ENCODE data around the gene KCP. TPM values are rescaled to one million over a fixed set of nuclear protein-coding genes. Genes with fewer than 3 reads are reported as not detected.

KCP gene
- polyA plus RNA-seq, 3 donors, result 0.11 to 0.16 TPM; not detected in 1

DNA sequence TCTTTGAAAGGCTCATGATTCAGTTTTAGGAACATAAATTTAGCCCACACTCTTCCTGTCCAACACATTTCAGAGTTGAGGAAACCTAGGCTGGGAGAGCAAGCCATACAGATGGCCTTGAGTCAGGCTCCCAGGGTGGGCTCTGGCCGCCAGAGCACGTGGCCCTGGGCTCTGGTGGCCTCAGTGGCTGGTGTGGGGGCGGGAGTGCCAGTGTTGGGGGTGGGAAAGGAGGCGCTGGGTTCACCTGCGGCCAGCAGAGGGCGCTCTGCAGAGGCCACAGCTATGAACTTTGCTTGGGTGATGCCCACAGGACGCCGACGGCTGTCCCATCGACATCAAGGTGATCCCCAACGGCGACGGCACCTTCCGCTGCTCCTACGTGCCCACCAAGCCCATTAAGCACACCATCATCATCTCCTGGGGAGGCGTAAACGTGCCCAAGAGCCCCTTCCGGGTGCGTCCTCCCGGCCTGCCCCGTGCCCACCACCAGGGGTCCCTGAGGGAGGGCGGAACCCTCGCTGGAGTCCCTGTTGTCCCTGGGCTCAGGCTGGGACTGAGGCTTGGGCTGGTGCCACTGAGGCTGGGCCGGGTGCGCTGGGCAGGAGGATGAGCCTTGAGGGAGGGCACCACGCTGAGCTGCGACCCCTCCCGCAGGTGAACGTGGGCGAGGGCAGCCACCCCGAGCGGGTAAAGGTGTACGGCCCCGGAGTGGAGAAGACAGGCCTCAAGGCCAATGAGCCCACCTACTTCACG, 68.4 kb downstream of the KCP start:
- peak overlapping the region in 1 of 2 donors; percentile 30 for H3K4me3 Mint-ChIP-seq
- H3K36me3 Mint-ChIP-seq, result no peaks in the 10 kb centered on the region
- no peak overlapping the region for H3K4me3 ChIP-seq (replicated peaks in 1 of 3; ENCODE audit: low read depth in 2 of 3, low read length in 3 of 3)
- H3K9ac ChIP-seq (ENCODE audit: insufficient read depth, low read length, poor library complexity, severe bottlenecking), result no peak overlapping the region
- no peaks in the 10 kb centered on the region for H3K27me3 ChIP-seq (ENCODE audit: control insufficient read depth in 2 of 2, insufficient read depth in 2 of 2, low read length in 2 of 2)
- no peaks in the 10 kb centered on the region for H4K20me1 ChIP-seq (ENCODE audit: insufficient read depth, low read length)
- no peaks in the 10 kb centered on the region for H3K4me1 ChIP-seq (ENCODE audit: control insufficient read depth in 1 of 2, insufficient read depth in 2 of 2, low read length in 2 of 2)
- intact Hi-C loops (cut with micrococcal nuclease), result loop anchor here (1.0 to 5.0 kb wide), 2 partner anchors 35 to 41 kb away; no protein-coding TSS in a partner anchor
- no peaks in the 10 kb centered on the region for H3K9me3 ChIP-seq (replicated peaks in 1 of 2; ENCODE audit: control insufficient read depth in 1 of 2, insufficient read depth in 1 of 2, low read length in 2 of 2)
- H3K27me3 Mint-ChIP-seq (ENCODE audit: low read depth in 3 of 3), result peaks cover 3 to 5% (median 5%) of the 10 kb centered on the region in 3 donors
- 53% methylated on average over 34 of the region's 35 CpGs for WGBS (ENCODE audit: insufficient coverage)
- TF ChIP-seq, protein P1, sequence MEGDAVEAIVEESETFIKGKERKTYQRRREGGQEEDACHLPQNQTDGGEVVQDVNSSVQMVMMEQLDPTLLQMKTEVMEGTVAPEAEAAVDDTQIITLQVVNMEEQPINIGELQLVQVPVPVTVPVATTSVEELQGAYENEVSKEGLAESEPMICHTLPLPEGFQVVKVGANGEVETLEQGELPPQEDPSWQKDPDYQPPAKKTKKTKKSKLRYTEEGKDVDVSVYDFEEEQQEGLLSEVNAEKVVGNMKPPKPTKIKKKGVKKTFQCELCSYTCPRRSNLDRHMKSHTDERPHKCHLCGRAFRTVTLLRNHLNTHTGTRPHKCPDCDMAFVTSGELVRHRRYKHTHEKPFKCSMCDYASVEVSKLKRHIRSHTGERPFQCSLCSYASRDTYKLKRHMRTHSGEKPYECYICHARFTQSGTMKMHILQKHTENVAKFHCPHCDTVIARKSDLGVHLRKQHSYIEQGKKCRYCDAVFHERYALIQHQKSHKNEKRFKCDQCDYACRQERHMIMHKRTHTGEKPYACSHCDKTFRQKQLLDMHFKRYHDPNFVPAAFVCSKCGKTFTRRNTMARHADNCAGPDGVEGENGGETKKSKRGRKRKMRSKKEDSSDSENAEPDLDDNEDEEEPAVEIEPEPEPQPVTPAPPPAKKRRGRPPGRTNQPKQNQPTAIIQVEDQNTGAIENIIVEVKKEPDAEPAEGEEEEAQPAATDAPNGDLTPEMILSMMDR (IDR thresholded peaks at IDR 0.05), result peak; percentile 97
- no peaks in the 10 kb centered on the region for H3K9me3 Mint-ChIP-seq
- peak; percentile 34 to 61 (median 45) for DNase-seq
- H3K27ac ChIP-seq (ENCODE audit: low read depth in 1 of 2, low read length in 2 of 2), result no peak overlapping the region
- no peak overlapping the region for H3K27ac Mint-ChIP-seq
- H3K36me3 ChIP-seq (replicated peaks in 1 of 2; ENCODE audit: control insufficient read depth in 1 of 2, insufficient read depth in 2 of 2, low read length in 2 of 2), result no peaks in the 10 kb centered on the region
- H3K79me2 ChIP-seq (ENCODE audit: insufficient read depth, low read length), result no peaks in the 10 kb centered on the region
- H3K4me1 Mint-ChIP-seq, result peaks cover 3% of the 10 kb centered on the region
- peak overlapping the region; percentile 33 for H2AFZ ChIP-seq (ENCODE audit: insufficient read depth, low read depth, low read length, poor library complexity, severe bottlenecking)
- no peak overlapping the region for H3K4me2 ChIP-seq (replicated peaks; ENCODE audit: extremely low read depth, low read length, poor library complexity, severe bottlenecking)

DNA sequence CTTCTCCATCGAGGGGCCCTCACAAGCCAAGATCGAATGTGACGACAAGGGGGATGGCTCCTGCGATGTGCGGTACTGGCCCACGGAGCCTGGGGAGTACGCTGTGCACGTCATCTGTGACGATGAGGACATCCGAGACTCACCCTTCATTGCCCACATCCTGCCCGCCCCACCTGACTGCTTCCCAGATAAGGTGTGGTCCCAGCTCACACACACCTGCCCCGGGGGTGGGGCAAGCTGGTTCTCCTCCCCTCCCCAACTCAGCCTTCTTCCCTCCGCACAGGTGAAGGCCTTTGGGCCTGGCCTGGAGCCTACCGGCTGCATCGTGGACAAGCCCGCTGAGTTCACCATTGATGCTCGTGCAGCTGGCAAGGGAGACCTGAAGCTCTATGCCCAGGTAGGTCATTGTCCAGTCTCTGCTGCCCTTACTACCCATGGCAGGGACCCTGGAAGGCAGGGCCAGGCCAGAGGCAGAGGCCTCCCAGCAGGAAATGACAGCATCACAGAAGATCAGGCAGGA, 69.3 kb downstream of the KCP start:
- no peak overlapping the region for H2AFZ ChIP-seq (ENCODE audit: insufficient read depth, low read depth, low read length, poor library complexity, severe bottlenecking)
- no peak overlapping the region for H3K27ac ChIP-seq (ENCODE audit: low read depth in 1 of 2, low read length in 2 of 2)
- no peaks in the 10 kb centered on the region for H3K9me3 Mint-ChIP-seq
- WGBS (ENCODE audit: insufficient coverage), result 95% methylated on average over 14 of the region's 17 CpGs
- no peak overlapping the region for H3K4me3 ChIP-seq (replicated peaks in 1 of 3; ENCODE audit: low read depth in 2 of 3, low read length in 3 of 3)
- no peak overlapping the region for H3K9ac ChIP-seq (ENCODE audit: insufficient read depth, low read length, poor library complexity, severe bottlenecking)
- H3K27ac Mint-ChIP-seq, result no peak overlapping the region
- TF ChIP-seq, protein P1 (IDR thresholded peaks at IDR 0.05), result no peak
- H3K36me3 ChIP-seq (replicated peaks in 1 of 2; ENCODE audit: control insufficient read depth in 1 of 2, insufficient read depth in 2 of 2, low read length in 2 of 2), result no peaks in the 10 kb centered on the region
- no peaks in the 10 kb centered on the region for H4K20me1 ChIP-seq (ENCODE audit: insufficient read depth, low read length)
- intact Hi-C loops (cut with micrococcal nuclease), result loop anchor here in 1 of 2 donors (5.0 kb wide), 1 partner anchor 36 kb away; no protein-coding TSS in a partner anchor
- peaks cover 3% of the 10 kb centered on the region for H3K4me1 Mint-ChIP-seq
- H3K9me3 ChIP-seq (replicated peaks in 1 of 2; ENCODE audit: control insufficient read depth in 1 of 2, insufficient read depth in 1 of 2, low read length in 2 of 2), result no peaks in the 10 kb centered on the region
- DNase-seq, result no peak
- no peak overlapping the region for H3K4me3 Mint-ChIP-seq
- H3K27me3 ChIP-seq (ENCODE audit: control insufficient read depth in 2 of 2, insufficient read depth in 2 of 2, low read length in 2 of 2), result no peaks in the 10 kb centered on the region
- no peaks in the 10 kb centered on the region for H3K36me3 Mint-ChIP-seq
- peaks cover 4 to 7% (median 4%) of the 10 kb centered on the region in 3 donors for H3K27me3 Mint-ChIP-seq (ENCODE audit: low read depth in 3 of 3)
- H3K79me2 ChIP-seq (ENCODE audit: insufficient read depth, low read length), result no peaks in the 10 kb centered on the region
- H3K4me2 ChIP-seq (replicated peaks; ENCODE audit: extremely low read depth, low read length, poor library complexity, severe bottlenecking), result no peak overlapping the region
- H3K4me1 ChIP-seq (ENCODE audit: control insufficient read depth in 1 of 2, insufficient read depth in 2 of 2, low read length in 2 of 2), result no peaks in the 10 kb centered on the region

Data from CD14-positive monocyte (primary cell).